T47D (cell line): ENCODE results near the gene PDE3B.
"Not testable (repeated sequence)": the region's sequence is repeated elsewhere in the genome, so short reads cannot be mapped to it uniquely, and the experiment has no call there.

Source experiments
- DNase-seq, 2 experiments: peaks; one replicate each; pipeline versions ENCODE4 v3.0.0 to v3.0.0-alpha.2; 2011 to 2012; ENCODE audit warnings: low read depth in 1 of 2, low spot score in 1 of 2
- JUND ChIP-seq: IDR thresholded peaks from 2 replicates; pipeline ENCODE4 v1.6.1; 2012; ENCODE audit warnings: low read depth
- in situ Hi-C: cut with HindIII; loops from 2 replicates; pipeline ENCODE4 v1.10.0; 2016; ENCODE audit warnings: low sequenced_read_pairs, low pct_unique_long_range_greater_than_20kb

Gene PDE3B

GRCh38 chr11:14672635-14673034 lies 29.0 kb downstream of the PDE3B start:
- in situ Hi-C loops = no loop called here
- no peak for DNase-seq
- no peak for TF ChIP-seq JUND

- in situ Hi-C loops = no loop called here
- no peak for TF ChIP-seq JUND
- DNase-seq = no peak
Measured at GRCh38 chr11:14673421-14673820, 29.8 kb downstream of the PDE3B start.

GRCh38 chr11:14673824-14674405 lies 30.3 kb downstream of the PDE3B start:
- in situ Hi-C loops = no loop called here
- DNase-seq = no peak

GRCh38 chr11:14676068-14676467 lies 32.5 kb downstream of the PDE3B start:
- no peak for TF ChIP-seq JUND
- in situ Hi-C loops = no loop called here
- peak in 1 of 2 experiments; percentile 16 for DNase-seq

More at GRCh38 chr11:14673824-14674405, 30.3 kb downstream of the PDE3B start:
- no peak for TF ChIP-seq JUND

- no peak for TF ChIP-seq JUND
- in situ Hi-C loops = no loop called here
- DNase-seq = no peak
Measured at GRCh38 chr11:14677146-14677545, 33.5 kb downstream of the PDE3B start.

GRCh38 chr11:14678350-14678749 lies 34.7 kb downstream of the PDE3B start:
- no peak for DNase-seq
- in situ Hi-C loops = no loop called here
- no peak for TF ChIP-seq JUND

- in situ Hi-C loops = no loop called here
- no peak for TF ChIP-seq JUND
- DNase-seq = no peak
Measured at GRCh38 chr11:14679662-14680061, 36.1 kb downstream of the PDE3B start.

GRCh38 chr11:14684234-14684915 lies 40.8 kb downstream of the PDE3B start:
- DNase-seq, in situ Hi-C loops: not testable (repeated sequence)

GRCh38 chr11:14687456-14687855 lies 43.9 kb downstream of the PDE3B start:
- no peak for TF ChIP-seq JUND
- DNase-seq = no peak
- in situ Hi-C loops = no loop called here

GRCh38 chr11:14687943-14688627 lies 44.5 kb downstream of the PDE3B start:
- DNase-seq = peak in 1 of 2 experiments; percentile 7
- in situ Hi-C loops = no loop called here
- TF ChIP-seq JUND = no peak

- DNase-seq, in situ Hi-C loops: not testable (repeated sequence)
Measured at GRCh38 chr11:14695656-14696055, 52.1 kb downstream of the PDE3B start.

- DNase-seq = no peak
- in situ Hi-C loops = no loop called here
Measured at GRCh38 chr11:14698771-14699170, 55.2 kb downstream of the PDE3B start.

GRCh38 chr11:14700593-14700992 lies 57.0 kb downstream of the PDE3B start:
- no peak for DNase-seq
- TF ChIP-seq JUND = no peak
- in situ Hi-C loops = no loop called here

More at GRCh38 chr11:14698771-14699170, 55.2 kb downstream of the PDE3B start:
- TF ChIP-seq JUND = no peak
